A549 (cell line): ENCODE measurements around the gene C16orf92. TPM values are rescaled to one million over a fixed set of nuclear protein-coding genes. Genes with fewer than 3 reads are reported as not detected.

Experiments
- ATAC-seq, 2 experiments: fragments of 200-7000 bp in 1 of 2; fragments of >200 bp in 1 of 2; cut with Nextera tagmentation in 1 of 2; cut with Tn5 transposase in 1 of 2; 3 replicates each; pipeline versions ENCODE4 v1.8.0 to v1.9.1; 2018 to 2020; ENCODE audit warnings: mild to moderate bottlenecking in 1 of 2, moderate library complexity in 1 of 2
- CTCF ChIA-PET: fragments of 300-600 bp; sonication (Branson Sonifier 250); formaldehyde crosslinking; extraction: SDS; loops from one replicate; lab custom pipeline; 2021; ENCODE audit warnings: antibody characterized with exemption, inconsistent platforms; lab: Yijun Ruan, JAX
- POLR2A ChIA-PET: fragments of 350-600 bp; formaldehyde crosslinking; extraction: SDS; loops from one replicate; lab custom pipeline; 2021; ENCODE audit warnings: antibody characterized with exemption, inconsistent platforms; lab: Yijun Ruan, JAX
- DNase-seq, 2 experiments: peaks; one replicate each; pipeline versions ENCODE4 v3.0.0 to v3.0.0-alpha.2; 2011 to 2016; ENCODE audit warnings: low read depth in 1 of 2, low spot score in 1 of 2
- FAIRE-seq: peaks from 2 replicates; lab custom pipeline; 2011; peaks lifted over from hg19 to GRCh38; lab: Jason Lieb, UNC
- H3K27ac ChIP-seq, 2 experiments: fragments of >200 bp; sonication (Bioruptor Twin); formaldehyde crosslinking; 3 replicates each; pipeline ENCODE4 v1.5.1; 2016 to 2017
- H3K4me1 ChIP-seq: fragments of >200 bp; sonication (Bioruptor Twin); formaldehyde crosslinking; 3 replicates; pipeline ENCODE4 v1.6.1; 2016
- H3K4me2 ChIP-seq: fragments of >200 bp; sonication (Bioruptor Twin); formaldehyde crosslinking; 3 replicates; pipeline ENCODE4 v1.6.1; 2016
- H3K4me3 ChIP-seq: fragments of >200 bp; sonication (Bioruptor Twin); formaldehyde crosslinking; 3 replicates; pipeline ENCODE4 v1.5.1; 2016
- H3K9me3 ChIP-seq: fragments of >200 bp; sonication (Bioruptor Twin); formaldehyde crosslinking; 3 replicates; pipeline ENCODE4 v1.6.1; 2016
- CHD4 ChIP-seq: fragments of 200-600 bp; sonication (generic); IDR thresholded peaks from 2 replicates; pipeline ENCODE4 v1.6.1; 2016; ENCODE audit warnings: antibody characterized with exemption, mild to moderate bottlenecking, borderline replicate concordance
- EHF ChIP-seq: fragments of 250-450 bp; sonication (Bioruptor Pico); IDR thresholded peaks from 2 replicates; pipeline ENCODE4 v1.5.0; 2020; ENCODE audit warnings: mild to moderate bottlenecking
- EHMT2 ChIP-seq: fragments of 200-600 bp; sonication (generic); IDR thresholded peaks from 2 replicates; pipeline ENCODE4 v1.6.1; 2016; ENCODE audit warnings: antibody characterized with exemption, low read depth, mild to moderate bottlenecking, moderate library complexity
- ESRRA ChIP-seq: fragments of 150-350 bp; IDR thresholded peaks from 2 replicates; pipeline ENCODE4 v1.6.1; 2014; ENCODE audit warnings: mild to moderate bottlenecking, low read length, borderline replicate concordance
- GATA3 ChIP-seq: IDR thresholded peaks from 2 replicates; pipeline ENCODE4 v1.6.1; 2012; ENCODE audit warnings: borderline replicate concordance
- HOXB5 ChIP-seq: fragments of 250-450 bp; sonication (Bioruptor Pico); IDR thresholded peaks from 2 replicates; pipeline ENCODE4 v1.5.0; 2020; ENCODE audit warnings: mild to moderate bottlenecking, moderate library complexity
- NPAS2 ChIP-seq: fragments of 250-450 bp; sonication (Bioruptor Pico); IDR thresholded peaks from 2 replicates; pipeline ENCODE4 v1.8.0; 2022; ENCODE audit warnings: mild to moderate bottlenecking, moderate library complexity, borderline replicate concordance
- NR3C1 ChIP-seq: fragments of >200 bp; sonication (Bioruptor Twin); formaldehyde crosslinking; IDR thresholded peaks from 3 replicates; pipeline ENCODE4 v1.6.1; 2017
- PHF8 ChIP-seq: fragments of 200-600 bp; sonication (generic); IDR thresholded peaks from 2 replicates; pipeline ENCODE4 v1.6.1; 2016; ENCODE audit warnings: low read depth, mild to moderate bottlenecking, antibody characterized with exemption, moderate library complexity, borderline replicate concordance
- POLR2A ChIP-seq: IDR thresholded peaks from 2 replicates; pipeline ENCODE4 v1.6.1; 2012; ENCODE audit warnings: mild to moderate bottlenecking, low read length
- RARB ChIP-seq: fragments of 250-450 bp; sonication (Bioruptor Pico); IDR thresholded peaks from 2 replicates; pipeline ENCODE4 v1.8.0; 2021; ENCODE audit warnings: mild to moderate bottlenecking, moderate library complexity
- RNF2 ChIP-seq: fragments of 200-600 bp; sonication (generic); IDR thresholded peaks from 2 replicates; pipeline ENCODE4 v1.6.1; 2016; ENCODE audit warnings: low read depth, mild to moderate bottlenecking, antibody characterized with exemption, moderate library complexity, borderline replicate concordance
- SMC3 ChIP-seq: fragments of >200 bp; sonication (Bioruptor Twin); formaldehyde crosslinking; IDR thresholded peaks from 3 replicates; pipeline ENCODE4 v1.6.1; 2018; ENCODE audit warnings: inconsistent platforms
- TFCP2L1 ChIP-seq: fragments of 250-450 bp; sonication (Bioruptor Pico); IDR thresholded peaks from 2 replicates; pipeline ENCODE4 v1.5.0; 2021; ENCODE audit warnings: mild to moderate bottlenecking
- ZFP36 ChIP-seq: fragments of 450-650 bp; IDR thresholded peaks from 2 replicates; pipeline ENCODE4 v1.6.1; 2014; ENCODE audit warnings: borderline replicate concordance; ENCODE audit not compliant: partially characterized antibody
- ZNF302 ChIP-seq: fragments of 250-450 bp; sonication (Bioruptor Pico); IDR thresholded peaks from 2 replicates; pipeline ENCODE4 v1.9.0; 2021; ENCODE audit warnings: inconsistent platforms, mild to moderate bottlenecking, moderate library complexity
- ZSCAN20 ChIP-seq: fragments of 250-450 bp; sonication (Bioruptor Pico); IDR thresholded peaks from 2 replicates; pipeline ENCODE4 v1.8.0; 2022; ENCODE audit warnings: mild to moderate bottlenecking, moderate library complexity
- WGBS: methylation state at CpG from one replicate; pipeline ENCODE4 v1.1.6; 2017; ENCODE audit errors: missing lambda C conversion rate; 5-methylcytosine and 5-hydroxymethylcytosine counted together
- polyA minus RNA-seq: library from RNA; depleted of rRNA, polyadenylated mRNA; stranded (reverse); fragments of >200 nt; gene quantifications from 2 replicates; pipeline ENCODE4 v1.2.3, GENCODE V29; 2011; rRNA and poly(A)+ RNA removed
- polyA plus RNA-seq, 4 experiments: library from polyadenylated mRNA; depleted of rRNA in 3 of 4; stranded (reverse); fragments of >200 nt; fragmentation: RNase III in 1 of 4; extraction: RNeasy Plus Mini Kit Qiagen cat#74134 plus additional on column Dnase treatment in 1 of 4; gene quantifications; 2 replicates in 3 of 4; 3 replicates in 1 of 4; pipeline ENCODE4 v1.2.3, GENCODE V29; 2011 to 2017
- TF ChIP-seq, protein P1 (sequence below): fragments of 250-450 bp; sonication (Bioruptor Pico); IDR thresholded peaks from 2 replicates; pipeline ENCODE4 v1.5.0; 2021; ENCODE audit warnings: mild to moderate bottlenecking, moderate library complexity, borderline replicate concordance
- TF ChIP-seq, protein P2 (sequence below): fragments of 200-600 bp; sonication (generic); IDR thresholded peaks from 2 replicates; pipeline ENCODE4 v1.6.1; 2016; ENCODE audit warnings: antibody characterized with exemption, mild to moderate bottlenecking, moderate library complexity
- TF ChIP-seq, protein P3 (sequence below): IDR thresholded peaks from 2 replicates; pipeline ENCODE4 v1.6.1; 2012
- TF ChIP-seq, protein P4 (sequence below): IDR thresholded peaks from 2 replicates; pipeline ENCODE4 v1.6.1; 2012; ENCODE audit warnings: low read depth, borderline replicate concordance
- TF ChIP-seq, protein P5 (sequence below): fragments of >200 bp; sonication (Bioruptor Twin); formaldehyde crosslinking; IDR thresholded peaks from 3 replicates; pipeline ENCODE4 v1.5.1; 2016
- TF ChIP-seq, protein P6 (sequence below): fragments of 150-350 bp; IDR thresholded peaks from 2 replicates; pipeline ENCODE4 v1.6.1; 2014; ENCODE audit warnings: low read depth, mild to moderate bottlenecking, low read length

C16orf92 gene, protein sequence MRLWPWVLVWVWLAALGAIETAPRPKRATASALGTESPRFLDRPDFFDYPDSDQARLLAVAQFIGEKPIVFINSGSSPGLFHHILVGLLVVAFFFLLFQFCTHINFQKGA
- polyA plus RNA-seq (2011; rRNA removed) (not detected in 2 replicates), polyA plus RNA-seq (2017; fragmentation: RNase III; extraction: RNeasy Plus Mini Kit Qiagen cat#74134 plus additional on column Dnase treatment) (not detected in 3 replicates), polyA minus RNA-seq (not detected in 2 replicates)
- not detected in 2 replicates for polyA plus RNA-seq (2012; cell fraction: cytosol; rRNA removed)
- not detected in 2 replicates for polyA plus RNA-seq (2012; cell fraction: nucleus; rRNA removed)

DNA sequence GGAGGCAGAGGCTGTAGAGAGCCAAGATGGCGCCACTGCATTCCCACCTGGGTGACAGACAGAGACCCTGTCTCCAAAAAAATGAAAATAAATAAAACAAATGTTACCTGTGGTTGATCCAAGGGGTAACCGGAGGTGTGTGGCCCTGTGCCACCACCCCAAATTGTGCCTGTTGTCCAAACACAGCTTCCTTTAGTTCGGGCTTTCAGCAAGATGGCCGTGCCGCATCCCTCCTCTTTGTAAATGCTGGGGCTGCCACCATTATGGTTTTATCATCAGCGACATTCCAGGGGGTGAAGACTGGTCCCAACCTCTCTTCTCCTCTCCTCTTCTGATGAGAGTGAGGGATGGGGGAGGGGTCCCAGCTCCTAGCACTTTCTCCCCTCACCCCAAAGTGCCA, at the start of gene C16orf92:
C16orf92 (plus strand) TSS at position 312 of the 400 bp plus-strand sequence. CDS start 143 bp downstream, outside the sequence.
- no peak for DNase-seq
- H3K27ac ChIP-seq = no peak within 1 kb of the TSS
- CTCF ChIA-PET = interaction anchor here (0.7 to 2.7 kb wide), 19 partner anchors 8 to 368 kb away, joined by 3 to 25 read pairs (median 4); partner anchors contain the start of genes CDIPT, TAOK2 and TLCD3B
- ATAC-seq = no peak
- no peak for FAIRE-seq
- no peak within 1 kb of the TSS for H3K4me3 ChIP-seq
- H3K4me1 ChIP-seq = no peaks in the 10 kb centered on the region
- no peaks in the 10 kb centered on the region for H3K9me3 ChIP-seq
- WGBS = 68% methylated on average over 6 of the region's 6 CpGs
- TF ChIP-seq RNF2 = no peak
- POLR2A ChIA-PET = no interaction called here
- H3K4me2 ChIP-seq = no peak within 1 kb of the TSS

DNA sequence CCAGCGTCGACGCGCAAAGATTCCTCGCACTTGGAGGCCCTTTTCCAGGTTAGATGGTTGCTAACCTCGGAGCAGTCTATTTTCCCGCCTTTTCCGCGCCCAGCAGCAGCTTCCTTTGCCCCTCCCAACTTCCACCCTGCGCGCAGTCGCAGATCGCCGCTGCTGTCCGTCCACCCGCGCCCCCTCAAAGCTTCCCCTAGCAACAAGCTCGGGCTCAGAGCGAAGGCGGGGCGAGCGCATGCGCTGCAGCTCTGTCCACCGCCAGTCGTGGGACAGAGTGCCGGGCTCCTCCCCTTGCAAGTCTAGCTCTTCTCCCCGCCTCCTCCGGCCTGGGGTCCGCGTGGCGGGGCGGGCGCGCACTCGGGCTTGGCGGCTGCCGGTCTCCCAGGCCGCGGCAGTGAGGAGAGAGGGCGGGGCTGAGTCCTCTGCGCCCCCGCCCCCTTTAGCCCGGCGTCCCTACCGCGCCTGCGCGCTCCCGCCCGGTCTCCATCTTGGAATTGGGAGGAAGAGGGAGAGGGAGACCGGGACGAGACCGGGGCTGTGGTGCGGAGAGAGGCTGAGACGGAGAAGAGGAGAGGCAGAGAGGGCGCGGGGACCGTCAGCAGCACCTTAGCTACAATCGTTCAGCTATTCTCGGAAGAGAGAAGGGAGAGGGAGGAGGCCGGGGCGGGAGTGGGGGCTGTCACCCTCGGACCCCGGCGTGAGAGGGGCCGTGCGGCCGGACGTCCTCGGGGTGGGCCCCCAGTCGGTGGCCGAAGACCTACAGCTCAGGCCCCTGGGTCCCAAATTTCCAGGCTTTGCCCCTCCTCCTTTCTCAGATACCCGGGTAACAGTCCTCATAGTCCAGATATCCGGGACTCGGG, 49.4 kb upstream of the C16orf92 start, which contains the start of gene TAOK2:
TAOK2 (plus strand) TSS at position 485 of the 863 bp plus-strand sequence. CDS start 3,905 bp downstream, outside the sequence.
- 10% methylated on average over 50 of the region's 75 CpGs for WGBS
- FAIRE-seq = no peak
- TF ChIP-seq, protein P1, sequence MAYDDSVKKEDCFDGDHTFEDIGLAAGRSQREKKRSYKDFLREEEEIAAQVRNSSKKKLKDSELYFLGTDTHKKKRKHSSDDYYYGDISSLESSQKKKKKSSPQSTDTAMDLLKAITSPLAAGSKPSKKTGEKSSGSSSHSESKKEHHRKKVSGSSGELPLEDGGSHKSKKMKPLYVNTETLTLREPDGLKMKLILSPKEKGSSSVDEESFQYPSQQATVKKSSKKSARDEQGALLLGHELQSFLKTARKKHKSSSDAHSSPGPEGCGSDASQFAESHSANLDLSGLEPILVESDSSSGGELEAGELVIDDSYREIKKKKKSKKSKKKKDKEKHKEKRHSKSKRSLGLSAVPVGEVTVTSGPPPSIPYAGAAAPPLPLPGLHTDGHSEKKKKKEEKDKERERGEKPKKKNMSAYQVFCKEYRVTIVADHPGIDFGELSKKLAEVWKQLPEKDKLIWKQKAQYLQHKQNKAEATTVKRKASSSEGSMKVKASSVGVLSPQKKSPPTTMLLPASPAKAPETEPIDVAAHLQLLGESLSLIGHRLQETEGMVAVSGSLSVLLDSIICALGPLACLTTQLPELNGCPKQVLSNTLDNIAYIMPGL = peak; percentile 23; the same call in 1 of the 2 replicates
- TF ChIP-seq NPAS2 = no peak
- no peak for TF ChIP-seq RARB (CRISPR knock-in tag)
- TF ChIP-seq PHF8 = no peak
- TF ChIP-seq, protein P2, sequence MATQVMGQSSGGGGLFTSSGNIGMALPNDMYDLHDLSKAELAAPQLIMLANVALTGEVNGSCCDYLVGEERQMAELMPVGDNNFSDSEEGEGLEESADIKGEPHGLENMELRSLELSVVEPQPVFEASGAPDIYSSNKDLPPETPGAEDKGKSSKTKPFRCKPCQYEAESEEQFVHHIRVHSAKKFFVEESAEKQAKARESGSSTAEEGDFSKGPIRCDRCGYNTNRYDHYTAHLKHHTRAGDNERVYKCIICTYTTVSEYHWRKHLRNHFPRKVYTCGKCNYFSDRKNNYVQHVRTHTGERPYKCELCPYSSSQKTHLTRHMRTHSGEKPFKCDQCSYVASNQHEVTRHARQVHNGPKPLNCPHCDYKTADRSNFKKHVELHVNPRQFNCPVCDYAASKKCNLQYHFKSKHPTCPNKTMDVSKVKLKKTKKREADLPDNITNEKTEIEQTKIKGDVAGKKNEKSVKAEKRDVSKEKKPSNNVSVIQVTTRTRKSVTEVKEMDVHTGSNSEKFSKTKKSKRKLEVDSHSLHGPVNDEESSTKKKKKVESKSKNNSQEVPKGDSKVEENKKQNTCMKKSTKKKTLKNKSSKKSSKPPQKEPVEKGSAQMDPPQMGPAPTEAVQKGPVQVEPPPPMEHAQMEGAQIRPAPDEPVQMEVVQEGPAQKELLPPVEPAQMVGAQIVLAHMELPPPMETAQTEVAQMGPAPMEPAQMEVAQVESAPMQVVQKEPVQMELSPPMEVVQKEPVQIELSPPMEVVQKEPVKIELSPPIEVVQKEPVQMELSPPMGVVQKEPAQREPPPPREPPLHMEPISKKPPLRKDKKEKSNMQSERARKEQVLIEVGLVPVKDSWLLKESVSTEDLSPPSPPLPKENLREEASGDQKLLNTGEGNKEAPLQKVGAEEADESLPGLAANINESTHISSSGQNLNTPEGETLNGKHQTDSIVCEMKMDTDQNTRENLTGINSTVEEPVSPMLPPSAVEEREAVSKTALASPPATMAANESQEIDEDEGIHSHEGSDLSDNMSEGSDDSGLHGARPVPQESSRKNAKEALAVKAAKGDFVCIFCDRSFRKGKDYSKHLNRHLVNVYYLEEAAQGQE = no peak
- TF ChIP-seq, protein P3, sequence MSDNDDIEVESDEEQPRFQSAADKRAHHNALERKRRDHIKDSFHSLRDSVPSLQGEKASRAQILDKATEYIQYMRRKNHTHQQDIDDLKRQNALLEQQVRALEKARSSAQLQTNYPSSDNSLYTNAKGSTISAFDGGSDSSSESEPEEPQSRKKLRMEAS = peak; percentile 99
- TF ChIP-seq RNF2 = no peak
- 0 out of 2 replicates have a peak, but pooled peaks have one; percentile 38 for TF ChIP-seq HOXB5 (CRISPR knock-in tag)
- no peak for TF ChIP-seq CHD4
- TF ChIP-seq ZFP36 = no peak
- TF ChIP-seq POLR2A = peak; percentile 96
- TF ChIP-seq, protein P4, sequence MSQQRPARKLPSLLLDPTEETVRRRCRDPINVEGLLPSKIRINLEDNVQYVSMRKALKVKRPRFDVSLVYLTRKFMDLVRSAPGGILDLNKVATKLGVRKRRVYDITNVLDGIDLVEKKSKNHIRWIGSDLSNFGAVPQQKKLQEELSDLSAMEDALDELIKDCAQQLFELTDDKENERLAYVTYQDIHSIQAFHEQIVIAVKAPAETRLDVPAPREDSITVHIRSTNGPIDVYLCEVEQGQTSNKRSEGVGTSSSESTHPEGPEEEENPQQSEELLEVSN = peak; percentile 100
- 0 out of 3 replicates have a peak, but pooled peaks have one; percentile 15 for TF ChIP-seq SMC3
- no peak for TF ChIP-seq ESRRA
- TF ChIP-seq, protein P5, sequence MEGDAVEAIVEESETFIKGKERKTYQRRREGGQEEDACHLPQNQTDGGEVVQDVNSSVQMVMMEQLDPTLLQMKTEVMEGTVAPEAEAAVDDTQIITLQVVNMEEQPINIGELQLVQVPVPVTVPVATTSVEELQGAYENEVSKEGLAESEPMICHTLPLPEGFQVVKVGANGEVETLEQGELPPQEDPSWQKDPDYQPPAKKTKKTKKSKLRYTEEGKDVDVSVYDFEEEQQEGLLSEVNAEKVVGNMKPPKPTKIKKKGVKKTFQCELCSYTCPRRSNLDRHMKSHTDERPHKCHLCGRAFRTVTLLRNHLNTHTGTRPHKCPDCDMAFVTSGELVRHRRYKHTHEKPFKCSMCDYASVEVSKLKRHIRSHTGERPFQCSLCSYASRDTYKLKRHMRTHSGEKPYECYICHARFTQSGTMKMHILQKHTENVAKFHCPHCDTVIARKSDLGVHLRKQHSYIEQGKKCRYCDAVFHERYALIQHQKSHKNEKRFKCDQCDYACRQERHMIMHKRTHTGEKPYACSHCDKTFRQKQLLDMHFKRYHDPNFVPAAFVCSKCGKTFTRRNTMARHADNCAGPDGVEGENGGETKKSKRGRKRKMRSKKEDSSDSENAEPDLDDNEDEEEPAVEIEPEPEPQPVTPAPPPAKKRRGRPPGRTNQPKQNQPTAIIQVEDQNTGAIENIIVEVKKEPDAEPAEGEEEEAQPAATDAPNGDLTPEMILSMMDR = no peak
- no peak for TF ChIP-seq GATA3
- TF ChIP-seq NR3C1 = no peak
- TF ChIP-seq EHMT2 = no peak
- no peak for TF ChIP-seq ZNF302 (CRISPR knock-in tag)
- TF ChIP-seq EHF (CRISPR knock-in tag) = no peak
- TF ChIP-seq ZSCAN20 (CRISPR knock-in tag) = no peak
- TF ChIP-seq, protein P6, sequence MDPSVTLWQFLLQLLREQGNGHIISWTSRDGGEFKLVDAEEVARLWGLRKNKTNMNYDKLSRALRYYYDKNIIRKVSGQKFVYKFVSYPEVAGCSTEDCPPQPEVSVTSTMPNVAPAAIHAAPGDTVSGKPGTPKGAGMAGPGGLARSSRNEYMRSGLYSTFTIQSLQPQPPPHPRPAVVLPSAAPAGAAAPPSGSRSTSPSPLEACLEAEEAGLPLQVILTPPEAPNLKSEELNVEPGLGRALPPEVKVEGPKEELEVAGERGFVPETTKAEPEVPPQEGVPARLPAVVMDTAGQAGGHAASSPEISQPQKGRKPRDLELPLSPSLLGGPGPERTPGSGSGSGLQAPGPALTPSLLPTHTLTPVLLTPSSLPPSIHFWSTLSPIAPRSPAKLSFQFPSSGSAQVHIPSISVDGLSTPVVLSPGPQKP = no peak
- TF ChIP-seq TFCP2L1 (CRISPR knock-in tag) = peak; percentile 54; the same call in 1 of the 2 replicates

More for the DNA sequence above, 49.4 kb upstream of the C16orf92 start, which contains the start of gene TAOK2:
- ChIA-PET CTCF (interaction anchor here (0.7 to 2.7 kb wide), 18 partner anchors 10 to 275 kb away, joined by 3 to 18 read pairs (median 4); partner anchors contain the start of genes C16orf92, KCTD13, TBX6 and TLCD3B), POLR2A (interaction anchor here (0.9 to 2.0 kb wide), 13 partner anchors 11 to 162 kb away, joined by 3 to 27 read pairs (median 5); partner anchors contain the start of genes ASPHD1, HIRIP3, INO80E and KCTD13)
- peak within 1 kb of the TSS; percentile 90 to 98 for H3K27ac ChIP-seq
- peak; percentile 99 to 100 for DNase-seq
- peaks cover 19% of the 10 kb centered on the region for H3K4me1 ChIP-seq
- peak; percentile 91 to 98 for ATAC-seq
- H3K4me2 ChIP-seq = peak within 1 kb of the TSS; percentile 97
- peak within 1 kb of the TSS; percentile 67 for H3K4me3 ChIP-seq
- peaks cover 4% of the 10 kb centered on the region; the same call in 1 of the 3 replicates for H3K9me3 ChIP-seq
